GM12878 (cell line): ENCODE measurements around the gene CNTNAP2.

Source experiments
- CBFB ChIP-seq: IDR thresholded peaks from 2 replicates; pipeline ENCODE4 v1.6.1; 2016; ENCODE audit warnings: antibody characterized with exemption, low read depth
- EZH2 ChIP-seq: IDR thresholded peaks from 2 replicates; pipeline ENCODE4 v1.6.1; 2012; ENCODE audit warnings: low read depth, mild to moderate bottlenecking, control low read depth, inconsistent platforms, low read length, borderline replicate concordance; ENCODE audit not compliant: control insufficient read depth
- FOXM1 ChIP-seq: IDR thresholded peaks from 2 replicates; pipeline ENCODE4 v1.6.1; 2012; ENCODE audit warnings: low read depth, mild to moderate bottlenecking, inconsistent platforms, low read length, moderate library complexity
- MXI1 ChIP-seq: fragments of 150-350 bp; IDR thresholded peaks from 2 replicates; pipeline ENCODE4 v1.6.1; 2011; ENCODE audit warnings: low read depth, mild to moderate bottlenecking, inconsistent platforms, low read length, improper control_type of control experiment
- RUNX3 ChIP-seq: IDR thresholded peaks from 2 replicates; pipeline ENCODE4 v1.6.1; 2012; ENCODE audit warnings: low read length, inconsistent platforms
- SIX5 ChIP-seq: IDR thresholded peaks from 2 replicates; pipeline ENCODE4 v1.6.1; 2011; ENCODE audit warnings: mild to moderate bottlenecking, low read depth, low read length, moderate library complexity; ENCODE audit not compliant: severe bottlenecking
- YY1 ChIP-seq: IDR thresholded peaks from 2 replicates; pipeline ENCODE4 v1.6.1; 2011; ENCODE audit warnings: low read depth, mild to moderate bottlenecking, low read length
- TF ChIP-seq, protein P1 (sequence below), 3 experiments: IDR thresholded peaks in 2 of 3; conservative IDR thresholded peaks in 1 of 3; 2 replicates each; pipeline ENCODE4 v1.5.1; 2011; ENCODE audit warnings: low read depth in 3 of 3, low read length in 3 of 3, mild to moderate bottlenecking in 3 of 3, control low read depth in 2 of 3, moderate library complexity in 2 of 3, inconsistent platforms in 1 of 3, mixed read lengths in 1 of 3; ENCODE audit not compliant: control insufficient read depth in 2 of 3, insufficient read depth in 1 of 3; ENCODE audit errors: extremely low read depth in 1 of 3
- TF ChIP-seq, protein P2 (sequence below): IDR thresholded peaks from 2 replicates; pipeline ENCODE4 v1.6.1; 2011; ENCODE audit warnings: mild to moderate bottlenecking, low read depth, low read length, moderate library complexity; ENCODE audit not compliant: insufficient replicate concordance

DNA sequence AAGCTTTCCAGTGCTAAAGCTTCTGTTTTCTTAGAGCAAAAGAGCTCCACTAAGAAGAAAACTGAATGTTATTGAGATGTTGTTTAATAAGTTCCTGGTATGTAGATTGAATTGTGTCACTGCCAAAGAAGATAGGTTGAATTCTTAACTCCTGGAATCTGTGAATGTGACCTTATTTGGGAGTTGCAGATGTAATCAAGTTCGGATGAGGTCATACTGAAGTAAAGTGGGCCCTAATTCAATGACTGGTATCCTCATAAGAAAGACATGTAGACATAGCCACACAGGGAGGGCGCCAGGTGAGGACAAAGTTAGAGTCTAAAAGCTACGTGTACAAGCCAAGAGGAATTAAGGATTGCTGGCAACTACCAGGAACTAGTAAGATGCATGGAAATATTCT, 1741.8 kb downstream of the CNTNAP2 start:
- TF ChIP-seq, protein P1, sequence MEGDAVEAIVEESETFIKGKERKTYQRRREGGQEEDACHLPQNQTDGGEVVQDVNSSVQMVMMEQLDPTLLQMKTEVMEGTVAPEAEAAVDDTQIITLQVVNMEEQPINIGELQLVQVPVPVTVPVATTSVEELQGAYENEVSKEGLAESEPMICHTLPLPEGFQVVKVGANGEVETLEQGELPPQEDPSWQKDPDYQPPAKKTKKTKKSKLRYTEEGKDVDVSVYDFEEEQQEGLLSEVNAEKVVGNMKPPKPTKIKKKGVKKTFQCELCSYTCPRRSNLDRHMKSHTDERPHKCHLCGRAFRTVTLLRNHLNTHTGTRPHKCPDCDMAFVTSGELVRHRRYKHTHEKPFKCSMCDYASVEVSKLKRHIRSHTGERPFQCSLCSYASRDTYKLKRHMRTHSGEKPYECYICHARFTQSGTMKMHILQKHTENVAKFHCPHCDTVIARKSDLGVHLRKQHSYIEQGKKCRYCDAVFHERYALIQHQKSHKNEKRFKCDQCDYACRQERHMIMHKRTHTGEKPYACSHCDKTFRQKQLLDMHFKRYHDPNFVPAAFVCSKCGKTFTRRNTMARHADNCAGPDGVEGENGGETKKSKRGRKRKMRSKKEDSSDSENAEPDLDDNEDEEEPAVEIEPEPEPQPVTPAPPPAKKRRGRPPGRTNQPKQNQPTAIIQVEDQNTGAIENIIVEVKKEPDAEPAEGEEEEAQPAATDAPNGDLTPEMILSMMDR (IDR thresholded peaks at IDR 0.05 in 2 of 3, conservative IDR thresholded peaks at IDR 0.05 in 1 of 3; ENCODE audit: control insufficient read depth in 2 of 3, extremely low read depth in 1 of 3, insufficient read depth in 1 of 3, low read depth in 3 of 3, low read length in 3 of 3) = no peak
- TF ChIP-seq SIX5 (no peak), EZH2 (no peak), FOXM1 (no peak), MXI1 (no peak), RUNX3 (no peak), YY1 (no peak), CBFB (no peak)
- TF ChIP-seq, protein P2, sequence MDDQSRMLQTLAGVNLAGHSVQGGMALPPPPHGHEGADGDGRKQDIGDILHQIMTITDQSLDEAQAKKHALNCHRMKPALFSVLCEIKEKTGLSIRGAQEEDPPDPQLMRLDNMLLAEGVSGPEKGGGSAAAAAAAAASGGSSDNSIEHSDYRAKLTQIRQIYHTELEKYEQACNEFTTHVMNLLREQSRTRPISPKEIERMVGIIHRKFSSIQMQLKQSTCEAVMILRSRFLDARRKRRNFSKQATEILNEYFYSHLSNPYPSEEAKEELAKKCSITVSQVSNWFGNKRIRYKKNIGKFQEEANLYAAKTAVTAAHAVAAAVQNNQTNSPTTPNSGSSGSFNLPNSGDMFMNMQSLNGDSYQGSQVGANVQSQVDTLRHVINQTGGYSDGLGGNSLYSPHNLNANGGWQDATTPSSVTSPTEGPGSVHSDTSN = no peak
